Mesenteric fat pad (tissue), 1 donor: ENCODE measurements around the gene TMEM97. TPM values are rescaled to one million over a fixed set of nuclear protein-coding genes. Genes with fewer than 3 reads are reported as not detected.
"Not testable (repeated sequence)": the region's sequence is repeated elsewhere in the genome, so short reads cannot be mapped to it uniquely, and the experiment has no call there.

Experiments
- DNase-seq: peaks from one replicate; pipeline ENCODE4 v3.0.0-alpha.2; 2020; ENCODE audit warnings: low spot score
- total RNA-seq: library from RNA; stranded (reverse); fragmentation: NEBNext Ultra II Directional; extraction: Animal tissue kit (Norgen Biotek cat#: 25700); gene quantifications from one replicate; pipeline ENCODE4 v1.2.1, GENCODE V29; 2021
- donor health status: DM: yes; HTN: yes; CAD: no.

The TMEM97 gene
- total RNA-seq, 1 donor from 2014 or later: 3.1 TPM

GRCh38 chr17:28335959-28336871 is 17.2 kb downstream of the TMEM97 start:
- no peak for DNase-seq

GRCh38 chr17:28338056-28338768 is 19.2 kb downstream of the TMEM97 start:
- DNase-seq: no peak

DNA sequence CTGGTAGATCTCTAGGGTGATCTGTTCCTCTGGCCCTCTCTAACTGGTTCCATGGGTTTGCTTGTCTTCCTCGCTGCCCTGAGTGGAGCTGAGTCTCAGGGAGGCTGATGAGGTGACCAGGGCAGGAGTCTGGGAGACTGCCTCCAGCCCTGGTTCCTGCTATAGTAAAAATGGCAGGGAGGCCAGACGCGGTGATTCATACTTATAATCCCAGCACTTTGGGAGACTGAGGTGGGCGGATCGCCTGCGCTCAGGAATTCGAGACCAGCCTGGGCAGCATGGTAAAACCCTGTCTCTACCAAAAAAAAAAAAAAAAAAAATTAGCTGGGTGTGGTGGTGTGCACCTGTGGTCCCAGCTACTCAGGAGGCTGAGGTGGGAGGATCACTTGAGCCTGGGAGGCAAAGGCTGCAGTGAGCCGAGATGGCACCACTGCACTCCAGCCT is 19.8 kb downstream of the TMEM97 start:
- DNase-seq: not testable (repeated sequence)

DNA sequence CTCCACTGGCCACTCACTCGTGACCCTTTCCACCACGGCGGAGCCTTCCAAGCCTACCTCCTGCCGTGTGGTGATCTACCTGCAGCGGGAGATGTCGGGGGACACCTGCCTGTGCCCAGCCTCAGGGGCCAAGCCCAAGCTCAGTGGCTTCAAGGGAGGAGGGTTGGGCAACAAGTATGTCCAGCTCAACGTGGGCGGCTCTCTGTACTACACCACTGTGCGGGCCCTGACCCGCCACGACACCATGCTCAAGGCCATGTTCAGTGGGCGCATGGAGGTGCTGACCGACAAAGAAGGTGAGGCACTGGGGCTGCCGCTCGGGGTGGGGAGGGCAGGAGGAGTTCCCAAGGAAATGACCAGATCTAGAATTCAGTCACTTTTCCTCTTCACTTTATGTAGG is 20.4 kb downstream of the TMEM97 start:
- no peak for DNase-seq

- DNase-seq: no peak
Measured at GRCh38 chr17:28340374-28340773, 21.4 kb downstream of the TMEM97 start.

DNA sequence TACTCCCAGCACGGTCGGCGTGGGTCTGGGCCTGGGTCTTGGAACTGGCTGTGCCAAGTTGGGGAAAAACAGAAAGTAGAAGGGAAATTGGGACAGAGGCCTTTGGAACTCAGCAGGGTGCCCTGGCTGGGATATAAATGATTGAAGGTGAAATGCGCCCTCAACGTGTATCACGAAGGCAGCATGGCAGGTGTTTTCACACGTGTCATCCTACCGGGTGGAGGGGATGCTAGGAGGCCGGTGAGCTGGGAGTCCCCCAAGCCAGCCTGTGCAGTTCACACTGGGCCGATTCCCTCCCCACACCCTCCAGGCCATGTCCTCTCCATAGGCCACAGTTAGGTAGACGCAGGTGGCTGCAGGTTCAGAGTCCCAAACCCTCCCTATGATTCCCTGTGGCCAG is 22.5 kb downstream of the TMEM97 start:
- DNase-seq: no peak

- no peak for DNase-seq
Measured at GRCh38 chr17:28342313-28342712, 23.3 kb downstream of the TMEM97 start.

- DNase-seq: no peak
Measured at GRCh38 chr17:28343491-28343932, 24.5 kb downstream of the TMEM97 start.

- DNase-seq: no peak
Measured at GRCh38 chr17:28344011-28344410, 25.0 kb downstream of the TMEM97 start.

DNA sequence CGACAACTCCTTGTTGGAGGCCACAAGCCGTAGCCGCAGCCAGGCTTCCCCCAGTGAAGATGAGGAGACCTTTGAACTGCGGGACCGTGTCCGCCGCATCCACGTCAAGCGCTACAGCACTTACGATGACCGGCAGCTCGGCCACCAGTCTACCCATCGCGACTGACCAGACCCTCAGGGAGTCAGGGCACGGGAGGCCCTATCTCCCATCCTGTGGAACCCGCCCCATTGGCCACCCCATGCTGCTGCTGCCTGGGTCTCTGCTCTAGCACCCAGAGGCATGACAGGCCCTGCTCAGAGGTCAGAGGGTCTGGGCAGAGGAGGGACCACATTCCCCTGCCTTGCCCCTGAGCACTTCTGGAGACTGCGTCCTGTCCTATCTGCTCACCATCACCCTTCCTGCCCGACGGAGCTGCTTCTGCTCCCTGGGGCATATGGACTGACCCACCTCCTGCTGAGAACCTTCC is 25.5 kb downstream of the TMEM97 start:
- DNase-seq: no peak

DNA sequence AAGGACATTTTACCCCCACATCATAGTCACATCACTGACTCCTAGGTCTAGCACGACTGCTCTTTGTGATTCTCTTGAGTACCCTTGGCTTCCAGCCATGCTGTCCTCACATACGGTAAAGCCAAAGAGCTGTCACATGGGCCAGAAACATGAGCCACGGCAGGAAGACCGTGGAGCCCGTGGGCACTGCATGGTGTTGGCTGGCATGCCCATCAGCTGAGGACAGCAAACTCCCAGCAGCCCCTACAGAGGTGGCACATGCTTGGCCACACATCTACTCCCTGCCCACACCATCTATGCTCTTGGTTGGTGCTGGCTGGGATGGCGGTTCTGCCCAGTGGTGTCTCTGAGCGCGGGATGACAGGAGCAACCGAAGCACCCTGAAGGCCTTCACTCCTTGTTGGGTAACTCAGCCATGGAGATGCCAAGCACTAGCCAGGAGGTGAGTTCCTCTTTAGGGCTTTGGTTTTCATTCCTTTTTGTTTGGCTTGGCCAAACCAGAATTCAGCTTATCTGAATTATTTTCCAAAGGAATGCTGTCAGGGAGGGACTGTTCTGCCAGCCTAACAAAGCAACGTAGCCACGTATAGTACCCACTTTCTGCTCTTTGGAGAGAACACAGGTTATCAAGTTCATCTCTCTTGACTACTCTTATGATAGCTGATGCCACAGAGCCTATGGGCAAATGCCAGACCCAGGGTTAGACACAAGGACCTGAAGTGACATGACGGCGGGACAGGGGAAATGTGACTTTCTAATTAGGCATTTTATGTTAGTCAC is 26.6 kb downstream of the TMEM97 start:
- DNase-seq: no peak

DNA sequence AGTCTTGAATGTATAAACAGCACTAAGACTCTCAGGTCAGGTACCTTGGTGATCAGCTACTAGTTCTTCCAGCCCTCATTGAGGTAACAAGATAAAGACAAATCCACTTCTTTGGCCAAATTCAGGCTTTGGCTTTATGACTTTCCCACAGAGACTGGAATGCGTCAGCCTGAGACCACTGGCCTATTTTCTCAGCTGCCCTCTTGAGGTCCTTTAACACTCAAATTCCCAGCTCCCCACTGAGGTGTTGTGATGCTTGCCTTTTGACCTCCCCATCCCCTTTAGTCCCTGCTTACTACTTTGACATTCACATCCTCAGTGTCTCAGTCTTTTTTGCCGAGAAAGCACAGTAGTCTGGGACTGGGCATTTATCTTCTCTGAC is 27.2 kb downstream of the TMEM97 start:
- DNase-seq: no peak

- no peak for DNase-seq
Measured at GRCh38 chr17:28346746-28347246, 27.8 kb downstream of the TMEM97 start.

DNA sequence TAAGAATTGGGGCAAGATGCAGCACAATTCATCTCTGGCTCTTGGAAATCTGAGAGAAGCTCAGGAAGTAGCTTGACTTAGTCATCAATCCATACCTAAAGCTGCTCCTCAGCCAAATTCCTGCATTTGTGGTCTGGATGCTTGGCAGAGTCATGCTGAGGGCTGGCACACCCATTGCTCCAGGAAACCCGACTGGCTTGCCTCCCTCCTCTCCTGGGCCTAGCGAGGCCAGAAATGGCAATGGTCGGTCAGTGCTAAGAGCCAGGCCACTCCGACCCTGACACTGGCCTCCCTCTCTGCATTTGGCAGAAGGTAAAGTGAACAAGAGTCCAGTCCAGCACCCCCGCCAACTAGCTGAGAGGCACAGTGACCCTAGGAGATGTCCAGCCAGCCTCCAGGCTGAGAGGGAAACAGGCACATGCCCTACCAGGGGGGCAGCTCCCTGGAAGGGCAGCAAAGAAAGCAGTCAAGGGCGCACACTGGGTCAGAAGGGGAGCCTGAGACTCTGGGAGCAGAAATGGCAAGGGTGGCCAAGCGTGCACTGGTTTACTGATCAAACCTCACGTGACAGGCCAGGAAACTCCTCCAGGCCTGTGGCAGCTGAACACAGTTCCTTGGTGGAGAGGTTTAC is 28.4 kb downstream of the TMEM97 start:
- no peak for DNase-seq

DNA sequence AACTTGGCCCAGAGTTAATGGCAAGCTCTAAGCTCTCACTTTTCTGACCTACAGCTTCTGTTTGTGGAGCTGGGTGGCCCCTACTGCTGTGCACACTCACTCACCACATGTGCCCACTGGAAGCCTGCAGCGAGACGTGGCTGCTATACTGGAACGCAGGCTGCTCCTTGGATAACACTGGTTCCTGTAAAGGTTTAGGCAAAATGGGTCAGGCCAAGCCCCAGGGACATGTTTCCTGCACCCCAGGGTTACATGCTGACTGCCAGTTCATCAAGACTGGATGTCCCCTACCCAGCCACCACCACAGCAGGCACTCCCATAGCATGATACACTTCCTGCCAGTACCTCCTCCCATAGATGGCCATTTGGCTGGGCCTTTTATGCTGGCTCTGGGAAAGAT is 30.0 kb downstream of the TMEM97 start:
- DNase-seq: no peak

GRCh38 chr17:28350271-28350670 is 31.3 kb downstream of the TMEM97 start:
- no peak for DNase-seq

DNA sequence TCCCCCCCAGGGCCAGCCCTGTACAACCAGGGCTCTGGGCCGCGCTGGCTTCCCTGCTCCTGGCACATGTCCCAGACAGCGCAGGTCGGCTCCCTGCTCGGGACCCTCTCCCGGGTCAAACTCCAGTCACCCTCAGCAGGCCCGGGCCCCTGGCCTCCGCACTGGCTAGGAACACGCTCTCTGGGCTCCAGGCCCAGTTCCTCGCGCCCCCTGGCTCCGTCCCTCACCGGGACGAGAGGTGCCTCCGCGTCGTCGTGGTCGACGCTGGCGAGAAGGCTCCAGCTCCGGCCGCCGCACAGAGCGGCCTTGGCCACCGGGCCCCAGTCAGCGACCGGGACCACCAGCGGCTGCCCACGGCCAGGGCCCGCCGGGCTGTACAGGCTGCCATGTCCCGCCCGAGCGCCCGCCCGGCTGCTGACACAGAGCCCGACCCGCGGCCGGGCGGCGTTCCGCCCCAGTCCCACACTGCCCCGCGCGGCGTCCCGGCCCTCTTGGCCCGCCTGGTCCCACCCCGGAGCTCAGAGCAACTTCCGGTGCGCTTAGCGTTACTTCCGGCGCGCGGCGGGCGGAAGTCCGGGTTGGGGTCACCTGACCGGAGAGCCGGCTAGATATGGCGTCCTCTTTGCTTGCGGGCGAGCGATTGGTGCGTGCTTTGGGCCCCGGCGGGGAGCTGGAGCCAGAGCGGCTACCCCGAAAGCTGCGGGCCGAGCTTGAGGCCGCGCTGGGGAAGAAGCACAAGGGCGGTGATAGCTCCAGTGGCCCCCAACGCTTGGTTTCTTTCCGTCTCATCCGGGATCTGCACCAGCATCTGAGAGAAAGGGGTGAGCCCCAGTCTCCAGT is 38.3 kb downstream of the TMEM97 start, which contains the start of gene POLDIP2:
POLDIP2 (minus strand) TSS at position 467 of the 840 bp plus-strand sequence; CDS start at position 388, 79 bp downstream.
- peak; percentile 99 for DNase-seq

- DNase-seq: no peak
Measured at GRCh38 chr17:28357901-28358197, 38.8 kb downstream of the TMEM97 start.

DNA sequence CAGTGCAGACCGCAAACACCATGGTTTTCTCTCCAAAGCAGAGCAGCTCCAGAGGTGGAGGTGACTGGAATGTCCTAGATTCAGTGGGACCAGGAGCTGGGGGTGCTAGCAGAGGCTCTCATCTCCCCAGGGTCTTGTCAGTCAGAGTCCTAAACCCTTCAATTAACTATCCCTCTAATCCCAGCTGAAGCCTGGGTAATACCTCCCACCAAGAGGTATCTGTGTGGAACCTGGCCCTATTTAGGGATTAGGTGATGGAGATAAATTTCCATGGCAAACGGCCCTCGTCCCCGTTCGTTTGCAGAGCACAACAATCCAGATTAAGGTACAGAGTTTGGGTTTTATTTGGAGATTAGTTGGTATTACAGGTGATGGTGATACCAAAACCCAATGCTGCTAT is 44.2 kb downstream of the TMEM97 start:
- DNase-seq: no peak
